Measurements from ENCODE around the gene FAR2. TPM values are rescaled to one million over a fixed set of nuclear protein-coding genes. Genes with fewer than 3 reads are reported as not detected.

The FAR2 gene
- total and polyA plus RNA-seq, 2 of the 13 experiments (the other 11 are each of a cell fraction or from before 2014, with no cell fraction given), result not detected

GRCh38 chr12:29346769-29347421, 197.8 kb downstream of the FAR2 start:
- ChIA-PET CTCF (ENCODE audit: low intra/inter-chr PET ratio, low total read pairs) (no interaction called here), POLR2A (no interaction called here)
- FAIRE-seq (no peak), DNase-seq (ENCODE audit: low spot score) (no peak), ATAC-seq (no peak)
- H3K79me2 ChIP-seq (ENCODE audit: insufficient read depth, low read length), result no peaks in the 10 kb centered on the region
- no peak overlapping the region for H2AFZ ChIP-seq (ENCODE audit: low read length)
- no peak overlapping the region for H3K4me3 ChIP-seq (replicated peaks in 1 of 3; ENCODE audit: insufficient read depth in 1 of 3, low read depth in 2 of 3, low read length in 3 of 3)
- no peaks in the 10 kb centered on the region for H3K27me3 ChIP-seq (ENCODE audit: control insufficient read depth in 1 of 2, insufficient read depth in 2 of 2, low read length in 2 of 2)
- no peak overlapping the region for H3K27ac ChIP-seq (ENCODE audit: extremely low read length, insufficient read depth, low read length)
- in situ Hi-C loops (cut with HindIII; ENCODE audit: extremely low pct_ligation_motif_present, low pct_unique_long_range_greater_than_20kb) (no loop called here), intact Hi-C loops (cut with micrococcal nuclease; ENCODE audit: unreplicated experiment) (no loop called here)
- WGBS (ENCODE audit: low lambda C conversion rate), result 98% methylated on average over 3 of the region's 3 CpGs
- H3K4me2 ChIP-seq (ENCODE audit: low read depth, low read length), result no peak overlapping the region
- no TSS peak for BruUV-seq (replicated peaks)
- H4K20me1 ChIP-seq (ENCODE audit: insufficient read depth, low read length), result no peaks in the 10 kb centered on the region
- H3K9me3 ChIP-seq (ENCODE audit: low read length), result no peaks in the 10 kb centered on the region
- H3K9ac ChIP-seq (ENCODE audit: insufficient read depth, low read depth, low read length), result no peak overlapping the region
- peaks cover 4 to 17% of the 10 kb centered on the region in 2 experiments; a peak in 4 of 5 replicates for H3K36me3 ChIP-seq (replicated peaks in 1 of 2; ENCODE audit: control insufficient read depth in 1 of 2, insufficient read depth in 2 of 2, low read length in 2 of 2)
- TF ChIP-seq ZFP82 (CRISPR knock-in tag; IDR thresholded peaks at IDR 0.05; ENCODE audit: borderline replicate concordance) (no peak), ZNF687 (CRISPR knock-in tag; IDR thresholded peaks at IDR 0.05) (no peak), HNF4A (CRISPR knock-in tag; IDR thresholded peaks at IDR 0.05) (peak; percentile 14; the same call in 1 of the 2 replicates), E2F2 (CRISPR knock-in tag; IDR thresholded peaks at IDR 0.05; ENCODE audit: borderline replicate concordance) (no peak)
- H3K4me1 ChIP-seq (ENCODE audit: insufficient read depth, low read length), result no peaks in the 10 kb centered on the region
